Superior temporal gyrus (tissue), 1 donor: Measurements from ENCODE around the gene SKAP2.
A peak's percentile ranks its signal among the peaks of the same experiment; 100 is the strongest.

Experiments used
- DNase-seq: peaks from one replicate; pipeline ENCODE4 v3.0.0-alpha.2; 2016; ENCODE audit errors: extremely low spot score

The SKAP2 gene

GRCh38 chr7:26696161-26696560 lies 168.2 kb downstream of the SKAP2 start:
- no peak for DNase-seq

GRCh38 chr7:26694713-26695112 lies 169.7 kb downstream of the SKAP2 start:
- DNase-seq: no peak

DNA sequence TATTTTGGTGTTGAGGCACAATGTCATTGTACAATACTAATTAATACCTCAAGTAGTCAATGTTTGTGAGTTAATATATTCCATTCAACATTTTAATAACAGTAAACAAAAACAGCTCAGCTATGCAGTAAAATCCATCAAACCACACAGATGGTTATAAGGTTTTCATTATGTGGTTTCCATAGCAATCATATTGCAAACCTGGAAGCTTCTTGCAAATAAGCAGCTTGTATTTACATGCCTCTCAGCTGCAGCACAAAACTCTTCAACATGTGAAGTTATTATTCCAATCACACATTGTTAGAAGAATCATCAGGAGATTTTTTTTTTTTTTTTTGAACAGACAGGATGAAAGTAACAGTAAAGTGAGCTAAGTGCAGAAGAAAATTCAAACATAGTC lies 170.2 kb downstream of the SKAP2 start:
- no peak for DNase-seq

GRCh38 chr7:26691886-26692285 lies 172.5 kb downstream of the SKAP2 start:
- DNase-seq: no peak

DNA sequence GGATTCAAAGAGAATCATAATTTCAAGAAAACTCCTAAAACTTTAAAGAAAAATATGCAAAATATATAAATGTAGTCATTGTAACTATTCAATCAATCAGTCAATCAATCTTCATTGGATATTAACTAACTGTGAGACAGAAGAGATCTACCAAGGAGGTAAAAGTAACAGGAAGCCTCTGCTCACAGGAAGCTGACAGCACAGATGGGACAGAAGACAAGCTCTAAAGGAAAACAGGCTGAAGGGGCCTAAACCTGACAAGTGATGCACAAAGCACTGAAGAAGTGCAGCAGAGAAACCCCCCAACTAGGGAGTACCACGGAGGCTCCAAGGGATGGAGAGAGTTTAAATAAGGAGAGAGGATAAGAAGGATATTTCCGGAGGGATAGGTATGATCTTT lies 173.0 kb downstream of the SKAP2 start:
- DNase-seq: no peak

DNA sequence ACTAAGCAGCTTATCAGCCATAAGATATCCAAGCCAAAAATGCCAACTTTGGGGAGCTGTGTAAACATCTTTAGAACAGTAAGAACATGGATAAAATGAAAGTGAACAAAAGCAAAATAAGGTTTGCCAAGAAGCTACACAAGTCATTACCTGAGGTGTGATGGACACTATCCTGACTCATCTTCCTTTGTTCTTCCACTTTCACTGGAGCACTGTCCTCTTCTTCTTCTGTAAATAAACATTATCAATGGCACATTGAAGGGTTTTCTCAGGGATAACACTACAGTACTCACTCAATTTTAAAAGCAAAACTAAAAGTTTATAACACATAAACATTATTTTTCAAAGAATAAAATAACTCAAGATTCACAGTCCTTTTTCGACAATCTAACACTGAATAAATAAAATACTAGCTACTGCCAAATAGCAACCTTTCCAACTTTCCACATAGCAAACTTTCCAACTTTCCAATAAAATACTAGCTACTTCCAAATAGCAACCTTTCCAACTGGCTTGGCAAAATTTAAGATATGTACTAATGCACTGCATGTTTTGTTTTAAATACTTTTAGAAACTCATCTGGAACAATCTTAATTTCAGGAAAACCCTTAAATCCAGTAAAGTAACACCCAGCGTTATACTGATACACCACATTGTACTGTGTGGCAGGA lies 174.1 kb downstream of the SKAP2 start:
- DNase-seq: no peak

- no peak for DNase-seq
Measured at GRCh38 chr7:26688936-26689506, 175.4 kb downstream of the SKAP2 start.

DNA sequence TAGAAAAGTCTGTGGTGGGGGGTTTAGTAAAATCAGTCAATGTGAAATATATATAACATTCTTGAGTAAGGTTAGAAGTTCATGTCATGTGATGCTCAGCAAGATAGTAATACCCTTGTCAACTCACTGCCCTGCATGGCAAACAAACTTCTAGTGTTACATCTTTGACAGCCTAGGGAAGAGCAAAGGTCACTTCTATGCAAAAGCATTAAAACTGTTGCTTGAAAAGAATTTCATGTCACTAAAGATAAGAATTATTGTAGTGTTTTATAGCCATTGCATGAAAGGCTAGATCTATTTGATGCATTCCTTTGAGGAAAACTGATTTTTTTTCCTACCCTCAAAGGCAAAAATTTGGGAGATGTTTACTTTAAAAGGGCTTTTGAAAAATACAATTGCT lies 176.0 kb downstream of the SKAP2 start:
- no peak for DNase-seq

DNA sequence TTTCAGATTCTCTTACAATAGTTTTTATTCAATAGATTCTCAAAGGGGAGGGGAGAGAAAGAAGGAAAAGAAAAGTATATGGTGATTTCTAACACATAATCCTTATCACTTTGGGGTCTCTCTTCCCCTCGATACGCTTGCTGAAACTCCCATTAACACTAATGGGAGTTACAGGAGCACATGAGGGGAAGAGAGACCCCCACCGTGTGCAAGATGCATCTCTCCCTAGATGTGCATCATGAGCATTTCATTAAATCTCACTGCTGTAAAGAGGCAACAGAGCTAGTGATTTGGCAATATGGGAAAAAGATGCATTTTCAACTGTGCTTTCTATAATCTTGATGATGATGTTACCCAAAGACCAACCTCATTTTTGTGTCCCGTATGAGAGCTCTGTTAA lies 177.4 kb downstream of the SKAP2 start:
- no peak for DNase-seq

GRCh38 chr7:26686448-26686981 lies 177.9 kb downstream of the SKAP2 start:
- DNase-seq: peak; percentile 73

DNA sequence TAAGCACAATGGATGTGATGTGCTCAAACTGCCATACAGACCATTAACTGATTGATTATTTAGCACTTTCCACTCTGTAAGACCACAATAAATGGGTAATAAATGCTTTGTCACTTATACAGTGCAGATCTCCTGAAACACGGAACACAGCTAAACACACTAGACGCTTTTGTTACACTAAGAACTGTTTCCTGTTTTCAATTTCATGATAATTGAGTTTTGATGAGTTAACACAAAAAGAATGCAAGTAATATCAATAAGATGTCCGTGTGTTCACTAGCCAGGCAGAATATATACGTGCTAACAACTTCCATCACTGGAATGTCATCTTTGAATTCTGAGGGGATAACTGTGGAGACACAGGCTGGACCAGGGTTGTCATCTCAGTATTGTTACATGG lies 178.8 kb downstream of the SKAP2 start:
- DNase-seq: no peak

DNA sequence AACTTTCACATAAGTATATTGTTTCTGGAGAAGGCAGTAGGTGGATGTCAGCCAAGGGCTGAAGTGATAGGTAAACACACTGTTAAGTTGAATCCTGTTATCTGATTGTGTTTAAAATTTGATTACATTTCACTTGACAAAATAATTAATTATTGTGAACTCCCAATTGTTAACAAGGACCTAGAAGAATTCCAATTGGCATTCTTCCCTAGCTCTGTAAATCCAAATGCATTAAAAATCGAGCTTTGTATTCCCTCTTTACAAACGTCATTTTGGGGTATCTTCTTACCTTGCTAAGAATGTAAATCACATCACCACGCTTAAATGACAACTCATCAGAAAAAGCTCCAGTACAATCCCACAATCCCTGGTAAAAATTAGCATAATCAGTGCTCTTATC lies 179.9 kb downstream of the SKAP2 start:
- no peak for DNase-seq

DNA sequence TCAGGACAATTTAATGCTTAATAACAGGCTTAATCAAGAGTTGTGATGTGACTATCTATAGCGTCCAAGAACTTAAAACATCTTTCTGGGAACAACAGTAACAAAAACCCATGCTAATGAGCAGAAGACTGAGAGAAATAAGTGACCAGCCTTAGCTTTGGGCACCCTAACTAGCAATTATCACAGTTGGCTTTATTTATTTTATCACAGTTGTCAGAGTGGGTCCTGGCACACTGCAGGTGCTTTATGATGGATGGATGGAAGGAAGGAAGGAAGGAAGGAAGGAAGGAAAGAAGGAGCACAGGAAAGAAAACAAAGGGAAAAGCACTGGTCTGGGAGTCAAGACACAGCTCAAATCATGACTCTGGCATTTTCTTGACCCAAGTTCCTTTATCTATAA lies 181.1 kb downstream of the SKAP2 start:
- DNase-seq: no peak

DNA sequence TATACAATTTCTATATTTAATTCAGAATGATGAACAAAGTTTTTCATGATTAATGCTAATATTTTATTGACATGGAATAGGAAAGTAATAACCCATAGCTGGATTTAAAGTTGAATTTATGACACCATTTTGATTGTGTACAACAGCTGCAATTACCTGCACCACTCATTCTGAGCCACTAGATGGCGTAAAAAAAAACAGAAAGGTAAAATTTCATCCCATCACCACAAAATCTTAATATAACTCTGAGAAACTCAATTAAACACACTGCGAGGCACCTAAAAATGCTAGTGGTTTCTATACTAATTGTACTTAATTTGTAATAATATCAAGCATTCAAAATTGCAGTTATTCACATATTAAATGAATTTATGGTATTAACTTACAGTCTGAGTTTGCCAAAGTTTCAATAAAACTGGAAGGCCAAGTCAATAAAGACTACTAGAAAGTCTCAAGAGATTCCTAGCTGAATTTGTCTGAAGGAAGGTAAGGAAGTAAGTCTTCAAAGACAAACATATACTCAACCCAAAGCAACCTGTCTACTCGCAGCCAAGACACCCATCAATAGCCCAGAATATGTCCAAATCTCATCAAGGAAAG lies 182.5 kb downstream of the SKAP2 start:
- DNase-seq: no peak

DNA sequence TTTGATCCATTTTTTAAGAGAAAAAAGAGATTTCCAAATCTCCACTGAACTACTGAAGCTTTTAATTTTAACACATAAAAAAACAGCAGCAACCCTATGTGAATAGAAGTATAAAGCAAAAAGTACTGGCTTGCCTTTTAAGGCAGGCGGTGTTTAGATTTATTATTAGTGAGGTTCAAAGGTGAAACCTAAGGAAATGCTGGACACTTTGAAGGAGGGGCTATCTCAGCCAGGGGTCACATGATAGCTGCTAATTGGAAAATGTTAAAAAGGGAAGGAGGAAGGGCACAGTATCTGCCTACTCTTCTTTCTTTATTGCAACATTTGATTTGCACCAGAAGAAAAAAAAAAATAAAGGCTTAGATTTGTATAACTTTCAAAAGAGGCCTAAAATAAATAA lies 183.8 kb downstream of the SKAP2 start:
- DNase-seq: no peak

DNA sequence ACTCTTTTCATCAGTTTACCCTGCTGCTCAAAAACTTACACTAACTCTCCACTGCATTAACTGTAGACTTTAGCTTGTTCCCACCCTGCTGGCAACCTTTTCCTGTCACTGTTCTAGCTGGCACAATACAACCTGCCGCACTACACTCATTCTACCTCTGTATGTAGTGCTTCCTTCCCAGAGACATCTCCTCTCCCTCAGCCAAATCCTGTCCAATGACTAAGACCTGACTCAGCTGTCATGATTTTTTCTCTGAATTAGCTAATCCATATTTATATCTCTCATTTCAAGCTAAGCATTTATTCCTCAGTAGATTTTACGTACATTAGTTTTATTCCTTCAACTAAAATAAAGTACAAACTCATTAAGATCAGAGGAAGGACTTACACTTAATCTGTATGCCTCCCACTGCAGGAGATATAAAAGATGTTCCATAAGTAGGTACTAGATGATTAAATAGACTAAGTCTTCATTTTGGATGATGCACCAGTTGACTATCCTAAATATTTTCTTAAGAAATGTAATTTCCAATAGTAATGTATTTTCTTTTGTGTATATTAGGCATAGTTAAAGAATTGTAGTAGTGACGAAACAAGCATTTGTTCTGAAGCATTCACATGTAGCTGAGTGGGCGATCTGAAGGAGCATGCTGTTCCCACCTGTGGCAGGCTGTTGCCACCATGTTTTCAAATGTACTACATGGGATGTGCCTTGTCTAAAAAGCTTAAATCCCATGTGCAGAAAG lies 189.1 kb downstream of the SKAP2 start:
- no peak for DNase-seq

- DNase-seq: no peak
Measured at GRCh38 chr7:26673858-26674257, 190.5 kb downstream of the SKAP2 start.

- no peak for DNase-seq
Measured at GRCh38 chr7:26673271-26673670, 191.1 kb downstream of the SKAP2 start.

GRCh38 chr7:26670841-26671240 lies 193.5 kb downstream of the SKAP2 start:
- DNase-seq: no peak

GRCh38 chr7:26670290-26670689 lies 194.1 kb downstream of the SKAP2 start:
- no peak for DNase-seq

DNA sequence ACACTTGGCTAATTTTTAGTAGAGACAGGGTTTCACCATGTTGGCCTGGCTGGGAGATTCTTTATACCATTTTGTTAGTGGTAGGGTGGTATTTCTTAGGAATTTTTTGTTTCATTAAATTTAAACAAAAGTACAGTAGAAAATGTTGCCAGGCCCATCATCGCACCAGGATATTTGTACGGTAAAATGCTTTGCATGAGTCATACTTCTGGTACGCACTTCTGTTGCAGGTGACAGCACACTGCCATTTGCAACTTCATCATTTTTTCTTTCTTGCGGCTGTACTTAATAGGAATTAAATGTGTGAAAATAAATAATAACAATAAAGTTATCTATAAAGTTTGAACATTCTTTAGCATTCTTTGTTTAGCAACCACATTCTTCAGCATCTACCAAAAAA lies 195.6 kb downstream of the SKAP2 start:
- DNase-seq: no peak

GRCh38 chr7:26667514-26668133 lies 196.8 kb downstream of the SKAP2 start:
- DNase-seq: peak; percentile 99
